Adrenal gland (tissue), 5 donors: ENCODE data around the gene CFAP97D1.

Experiments
- POLR2A ChIP-seq, 2 donors: fragments of 450-650 bp; IDR thresholded peaks; one replicate each; pipeline ENCODE4 v1.6.1; 2017; ENCODE audit warnings: antibody characterized with exemption in 2 of 2, mild to moderate bottlenecking in 2 of 2, moderate library complexity in 1 of 2
- TF ChIP-seq, protein P1 (sequence below), 6 experiments: fragments of 450-650 bp in 4 of 6; fragments of 200-600 bp in 2 of 6; sonication (generic) in 1 of 6; IDR thresholded peaks; 1 replicate in 5 of 6; 2 replicates in 1 of 6; pipeline versions ENCODE4 v1.5.1 to v1.8.0; 2016 to 2021; ENCODE audit warnings: antibody characterized with exemption in 6 of 6, mild to moderate bottlenecking in 2 of 6, moderate library complexity in 1 of 6
- donor health status: DM: no; HTN: no; CAD: no.

DNA sequence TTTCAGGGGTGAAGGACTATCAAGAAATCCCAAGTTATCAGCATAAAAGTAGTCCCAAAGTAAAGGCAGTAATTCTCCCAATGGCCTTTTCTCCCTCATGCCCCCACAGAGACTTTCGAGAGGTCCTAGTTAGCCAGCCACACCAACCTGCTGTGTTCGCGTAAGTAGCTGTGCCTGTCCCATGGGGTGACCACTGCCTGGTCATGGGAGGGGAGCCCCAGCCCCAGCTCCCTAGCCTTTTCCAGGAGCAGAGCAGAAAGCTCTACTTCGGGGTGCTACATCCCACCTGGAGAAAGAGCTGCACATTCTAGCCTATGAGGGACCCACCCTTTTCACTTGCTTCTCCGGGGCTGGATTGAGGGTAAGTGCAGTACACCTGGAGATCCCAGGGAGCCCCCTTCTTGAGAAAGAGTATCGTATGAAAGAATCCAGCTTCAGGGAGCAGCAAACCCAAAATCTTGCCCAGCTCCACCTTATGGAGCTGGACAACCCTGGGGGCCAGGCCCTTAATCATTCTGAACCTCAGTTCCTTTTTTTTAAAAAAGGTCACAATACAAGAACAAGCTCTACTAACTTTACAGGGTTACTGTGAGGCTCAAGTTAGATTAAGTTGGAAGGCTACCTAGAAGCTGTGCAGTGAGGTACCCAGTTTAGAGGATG lies 13.1 kb upstream of the CFAP97D1 start:
- TF ChIP-seq, protein P1, sequence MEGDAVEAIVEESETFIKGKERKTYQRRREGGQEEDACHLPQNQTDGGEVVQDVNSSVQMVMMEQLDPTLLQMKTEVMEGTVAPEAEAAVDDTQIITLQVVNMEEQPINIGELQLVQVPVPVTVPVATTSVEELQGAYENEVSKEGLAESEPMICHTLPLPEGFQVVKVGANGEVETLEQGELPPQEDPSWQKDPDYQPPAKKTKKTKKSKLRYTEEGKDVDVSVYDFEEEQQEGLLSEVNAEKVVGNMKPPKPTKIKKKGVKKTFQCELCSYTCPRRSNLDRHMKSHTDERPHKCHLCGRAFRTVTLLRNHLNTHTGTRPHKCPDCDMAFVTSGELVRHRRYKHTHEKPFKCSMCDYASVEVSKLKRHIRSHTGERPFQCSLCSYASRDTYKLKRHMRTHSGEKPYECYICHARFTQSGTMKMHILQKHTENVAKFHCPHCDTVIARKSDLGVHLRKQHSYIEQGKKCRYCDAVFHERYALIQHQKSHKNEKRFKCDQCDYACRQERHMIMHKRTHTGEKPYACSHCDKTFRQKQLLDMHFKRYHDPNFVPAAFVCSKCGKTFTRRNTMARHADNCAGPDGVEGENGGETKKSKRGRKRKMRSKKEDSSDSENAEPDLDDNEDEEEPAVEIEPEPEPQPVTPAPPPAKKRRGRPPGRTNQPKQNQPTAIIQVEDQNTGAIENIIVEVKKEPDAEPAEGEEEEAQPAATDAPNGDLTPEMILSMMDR (IDR thresholded peaks at IDR 0.05), result no peak
- no peak for TF ChIP-seq POLR2A (IDR thresholded peaks at IDR 0.05)
